GM12878 (cell line): ENCODE data around the gene TSEN34. TPM values are rescaled to one million over a fixed set of nuclear protein-coding genes. Genes with fewer than 3 reads are reported as not detected.

Experiments used
- BCL3 ChIP-seq: IDR thresholded peaks from 2 replicates; pipeline ENCODE4 v1.6.1; 2011; ENCODE audit warnings: borderline replicate concordance, low read depth, mild to moderate bottlenecking, moderate library complexity, low read length; ENCODE audit not compliant: insufficient read depth, poor library complexity, severe bottlenecking
- CTCF ChIP-seq, 3 experiments: IDR thresholded peaks in 2 of 3; conservative IDR thresholded peaks in 1 of 3; 2 replicates each; pipeline ENCODE4 v1.5.1; 2011; ENCODE audit warnings: low read depth in 3 of 3, low read length in 3 of 3, mild to moderate bottlenecking in 3 of 3, control low read depth in 2 of 3, moderate library complexity in 2 of 3, inconsistent platforms in 1 of 3, mixed read lengths in 1 of 3; ENCODE audit not compliant: control insufficient read depth in 2 of 3, insufficient read depth in 1 of 3; ENCODE audit errors: extremely low read depth in 1 of 3
- EP300 ChIP-seq, 2 experiments: fragments of 150-350 bp in 1 of 2; IDR thresholded peaks; 2 replicates each; pipeline ENCODE4 v1.6.1; 2011 to 2012; ENCODE audit warnings: low read depth in 2 of 2, low read length in 2 of 2, borderline replicate concordance in 1 of 2, improper control_type of control experiment in 1 of 2, inconsistent platforms in 1 of 2; ENCODE audit not compliant: control insufficient read depth in 1 of 2
- FOS ChIP-seq: IDR thresholded peaks from 3 replicates; pipeline ENCODE4 v1.6.1; 2011; ENCODE audit warnings: borderline replicate concordance; ENCODE audit not compliant: insufficient read length; ENCODE audit errors: extremely low read depth
- FOXM1 ChIP-seq: IDR thresholded peaks from 2 replicates; pipeline ENCODE4 v1.6.1; 2012; ENCODE audit warnings: low read depth, mild to moderate bottlenecking, inconsistent platforms, low read length, moderate library complexity
- HCFC1 ChIP-seq: fragments of 150-350 bp; IDR thresholded peaks from 2 replicates; pipeline ENCODE4 v1.6.1; 2014; ENCODE audit warnings: low read length
- HDAC2 ChIP-seq: fragments of 200-600 bp; sonication (generic); IDR thresholded peaks from 2 replicates; pipeline ENCODE4 v1.6.1; 2017
- HDAC6 ChIP-seq: fragments of 200-600 bp; sonication (generic); IDR thresholded peaks from one replicate; pipeline ENCODE4 v1.8.0; 2017; ENCODE audit warnings: antibody characterized with exemption; ENCODE audit not compliant: unreplicated experiment
- KDM1A ChIP-seq: fragments of 200-600 bp; sonication (generic); IDR thresholded peaks from 2 replicates; pipeline ENCODE4 v1.6.1; 2016; ENCODE audit warnings: borderline replicate concordance
- NFXL1 ChIP-seq: fragments of 450-650 bp; IDR thresholded peaks from 2 replicates; pipeline ENCODE4 v1.6.1; 2017; ENCODE audit warnings: antibody characterized with exemption, mild to moderate bottlenecking, borderline replicate concordance
- NR2C1 ChIP-seq: fragments of 450-650 bp; IDR thresholded peaks from 2 replicates; pipeline ENCODE4 v1.6.1; 2017; ENCODE audit warnings: antibody characterized with exemption, mild to moderate bottlenecking, moderate library complexity
- PAX5 ChIP-seq: IDR thresholded peaks from 2 replicates; pipeline ENCODE4 v1.6.1; 2011; ENCODE audit warnings: low read depth, low read length, borderline replicate concordance
- PAX8 ChIP-seq: fragments of 450-650 bp; IDR thresholded peaks from 2 replicates; pipeline ENCODE4 v1.6.1; 2017; ENCODE audit warnings: mild to moderate bottlenecking, moderate library complexity
- RAD21 ChIP-seq: IDR thresholded peaks from 2 replicates; pipeline ENCODE4 v1.6.1; 2011; ENCODE audit warnings: mild to moderate bottlenecking, low read depth, low read length, moderate library complexity; ENCODE audit not compliant: insufficient read depth
- SIN3A ChIP-seq: IDR thresholded peaks from 2 replicates; pipeline ENCODE4 v1.6.1; 2012; ENCODE audit warnings: low read depth, low read length, improper control_type of control experiment
- SMAD1 ChIP-seq: fragments of 450-650 bp; IDR thresholded peaks from 2 replicates; pipeline ENCODE4 v1.6.1; 2018; ENCODE audit warnings: mild to moderate bottlenecking, low read depth; ENCODE audit not compliant: partially characterized antibody
- SMAD5 ChIP-seq: IDR thresholded peaks from 2 replicates; pipeline ENCODE4 v1.6.1; 2016; ENCODE audit warnings: antibody characterized with exemption, low read depth
- SMC3 ChIP-seq: IDR thresholded peaks from 2 replicates; pipeline ENCODE4 v1.6.1; 2011; ENCODE audit warnings: low read length, improper control_type of control experiment, borderline replicate concordance
- SP1 ChIP-seq: IDR thresholded peaks from one replicate; pipeline ENCODE4 v1.6.1; 2011; ENCODE audit warnings: low read depth, low read length
- SUPT20H ChIP-seq: IDR thresholded peaks from 2 replicates; pipeline ENCODE4 v1.6.1; 2011; ENCODE audit warnings: low read depth, mild to moderate bottlenecking, low read length, moderate library complexity, borderline replicate concordance; ENCODE audit not compliant: control insufficient read depth
- TCF12 ChIP-seq: IDR thresholded peaks from 2 replicates; pipeline ENCODE4 v1.6.1; 2011; ENCODE audit warnings: low read depth, mild to moderate bottlenecking, low read length
- ZSCAN29 ChIP-seq: fragments of 450-650 bp; IDR thresholded peaks from 2 replicates; pipeline ENCODE4 v1.6.1; 2017; ENCODE audit warnings: mild to moderate bottlenecking, moderate library complexity
- polyA plus RNA-seq, 11 experiments: library from polyadenylated mRNA; depleted of rRNA in 4 of 11; unstranded in 6 of 11; stranded (reverse) in 5 of 11; fragments of >200 nt; fragmentation: Nextera tagmentation in 4 of 11; fragmentation: Illumina TruSeq in 1 of 11; extraction: Ambion mirVana in 4 of 11; extraction: Trizol in 1 of 11; gene quantifications; 1 replicate in 1 of 11; 2 replicates in 10 of 11; pipeline versions ENCODE4 v1.2.1 to v1.2.3, GENCODE V29; 2011 to 2016; ENCODE audit warnings: inconsistent platforms in 2 of 11, missing spikeins in 2 of 11, low read depth in 1 of 11
- total RNA-seq, 4 experiments: library from RNA; depleted of rRNA in 3 of 4; stranded (reverse); fragments of >200 nt in 3 of 4; fragmentation: Illumina TruSeq in 1 of 4; extraction: Trizol in 1 of 4; gene quantifications; 2 replicates each; pipeline versions ENCODE4 v1.2.1 to v1.2.3, GENCODE V29; 2013 to 2021
- TF ChIP-seq, protein P1 (sequence below): fragments of 150-350 bp; IDR thresholded peaks from 2 replicates; pipeline ENCODE4 v1.6.1; 2014; ENCODE audit warnings: mild to moderate bottlenecking, low read depth, low read length

The TSEN34 gene
- total and polyA plus RNA-seq, 10 of the 15 experiments (the other 5 are each of a cell fraction or from before 2014, with no cell fraction given) = 1.0 to 35.9 (median 16.8) TPM

- TF ChIP-seq SMAD1 = peak; percentile 58
- no peak for TF ChIP-seq CTCF (IDR thresholded peaks at IDR 0.05 in 2 of 3, conservative IDR thresholded peaks at IDR 0.05 in 1 of 3; ENCODE audit: control insufficient read depth in 2 of 3, extremely low read depth in 1 of 3, insufficient read depth in 1 of 3, low read depth in 3 of 3, low read length in 3 of 3)
- no peak for TF ChIP-seq PAX8
- TF ChIP-seq NFXL1 = no peak
- no peak for TF ChIP-seq PAX5
- TF ChIP-seq NR2C1 = no peak
- no peak for TF ChIP-seq FOXM1
- TF ChIP-seq BCL3 = no peak
- TF ChIP-seq EP300 (IDR thresholded peaks at IDR 0.05; ENCODE audit: borderline replicate concordance in 1 of 2, control insufficient read depth in 1 of 2, low read depth in 2 of 2, low read length in 2 of 2) = no peak; a peak in 1 of 4 replicates
- no peak for TF ChIP-seq SMC3
- TF ChIP-seq SUPT20H = no peak
- TF ChIP-seq HDAC2 = no peak
- TF ChIP-seq HDAC6 = no peak
- TF ChIP-seq ZSCAN29 = no peak
- TF ChIP-seq RAD21 = no peak
- TF ChIP-seq, protein P1, sequence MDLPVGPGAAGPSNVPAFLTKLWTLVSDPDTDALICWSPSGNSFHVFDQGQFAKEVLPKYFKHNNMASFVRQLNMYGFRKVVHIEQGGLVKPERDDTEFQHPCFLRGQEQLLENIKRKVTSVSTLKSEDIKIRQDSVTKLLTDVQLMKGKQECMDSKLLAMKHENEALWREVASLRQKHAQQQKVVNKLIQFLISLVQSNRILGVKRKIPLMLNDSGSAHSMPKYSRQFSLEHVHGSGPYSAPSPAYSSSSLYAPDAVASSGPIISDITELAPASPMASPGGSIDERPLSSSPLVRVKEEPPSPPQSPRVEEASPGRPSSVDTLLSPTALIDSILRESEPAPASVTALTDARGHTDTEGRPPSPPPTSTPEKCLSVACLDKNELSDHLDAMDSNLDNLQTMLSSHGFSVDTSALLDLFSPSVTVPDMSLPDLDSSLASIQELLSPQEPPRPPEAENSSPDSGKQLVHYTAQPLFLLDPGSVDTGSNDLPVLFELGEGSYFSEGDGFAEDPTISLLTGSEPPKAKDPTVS = peak; percentile 97; the same call in 1 of the 2 replicates
- no peak for TF ChIP-seq FOS
- no peak for TF ChIP-seq SMAD5
- TF ChIP-seq KDM1A = no peak
- TF ChIP-seq SP1 = no peak
- TF ChIP-seq TCF12 = no peak
- 0 out of 2 replicates have a peak, but pooled peaks have one; percentile 62 for TF ChIP-seq SIN3A
- TF ChIP-seq HCFC1 = no peak; the same call in 1 of the 2 replicates
These were observed 1.2 kb upstream of the TSEN34 start (continued) for GRCh38 chr19:54189735-54190502.
